NT2/D1 (cell line): ENCODE results near the gene PCDHA10.
"Not testable (repeated sequence)": the region's sequence is repeated elsewhere in the genome, so short reads cannot be mapped to it uniquely, and the experiment has no call there.

Source experiments
- DNase-seq: peaks from one replicate; pipeline ENCODE4 v3.0.0-alpha.2; 2011; ENCODE audit warnings: low read depth, low spot score
- H3K27me3 ChIP-seq: 2 replicates; pipeline ENCODE4 v1.6.0; 2011; ENCODE audit warnings: mild to moderate bottlenecking; ENCODE audit not compliant: insufficient read length, insufficient read depth
- H3K36me3 ChIP-seq: 2 replicates; pipeline ENCODE4 v1.6.1; 2011; ENCODE audit warnings: mild to moderate bottlenecking, low read length, mixed read lengths; ENCODE audit not compliant: insufficient read depth, insufficient read length
- H3K4me1 ChIP-seq: 2 replicates; pipeline ENCODE4 v1.5.1; 2011; ENCODE audit not compliant: insufficient read depth, insufficient read length
- H3K4me3 ChIP-seq: 2 replicates; pipeline ENCODE4 v1.5.1; 2011; ENCODE audit warnings: low read depth; ENCODE audit not compliant: insufficient read length
- H3K9ac ChIP-seq: 2 replicates; pipeline ENCODE4 v1.6.0; 2011; ENCODE audit warnings: low read depth; ENCODE audit not compliant: insufficient read length
- H3K9me3 ChIP-seq: 2 replicates; pipeline ENCODE4 v1.5.1; 2011; ENCODE audit warnings: mild to moderate bottlenecking, low read length; ENCODE audit not compliant: insufficient read depth
- SUZ12 ChIP-seq: IDR thresholded peaks from 2 replicates; pipeline ENCODE4 v1.6.1; 2011; ENCODE audit not compliant: insufficient read length, insufficient read depth; ENCODE audit errors: extremely low read depth
- YY1 ChIP-seq: IDR thresholded peaks from 2 replicates; pipeline ENCODE4 v1.6.1; 2011; ENCODE audit not compliant: insufficient read length, insufficient read depth
- ZNF274 ChIP-seq: IDR thresholded peaks from 2 replicates; pipeline ENCODE4 v1.6.1; 2011; ENCODE audit warnings: mild to moderate bottlenecking, low read depth, low read length

PCDHA10 gene

DNA sequence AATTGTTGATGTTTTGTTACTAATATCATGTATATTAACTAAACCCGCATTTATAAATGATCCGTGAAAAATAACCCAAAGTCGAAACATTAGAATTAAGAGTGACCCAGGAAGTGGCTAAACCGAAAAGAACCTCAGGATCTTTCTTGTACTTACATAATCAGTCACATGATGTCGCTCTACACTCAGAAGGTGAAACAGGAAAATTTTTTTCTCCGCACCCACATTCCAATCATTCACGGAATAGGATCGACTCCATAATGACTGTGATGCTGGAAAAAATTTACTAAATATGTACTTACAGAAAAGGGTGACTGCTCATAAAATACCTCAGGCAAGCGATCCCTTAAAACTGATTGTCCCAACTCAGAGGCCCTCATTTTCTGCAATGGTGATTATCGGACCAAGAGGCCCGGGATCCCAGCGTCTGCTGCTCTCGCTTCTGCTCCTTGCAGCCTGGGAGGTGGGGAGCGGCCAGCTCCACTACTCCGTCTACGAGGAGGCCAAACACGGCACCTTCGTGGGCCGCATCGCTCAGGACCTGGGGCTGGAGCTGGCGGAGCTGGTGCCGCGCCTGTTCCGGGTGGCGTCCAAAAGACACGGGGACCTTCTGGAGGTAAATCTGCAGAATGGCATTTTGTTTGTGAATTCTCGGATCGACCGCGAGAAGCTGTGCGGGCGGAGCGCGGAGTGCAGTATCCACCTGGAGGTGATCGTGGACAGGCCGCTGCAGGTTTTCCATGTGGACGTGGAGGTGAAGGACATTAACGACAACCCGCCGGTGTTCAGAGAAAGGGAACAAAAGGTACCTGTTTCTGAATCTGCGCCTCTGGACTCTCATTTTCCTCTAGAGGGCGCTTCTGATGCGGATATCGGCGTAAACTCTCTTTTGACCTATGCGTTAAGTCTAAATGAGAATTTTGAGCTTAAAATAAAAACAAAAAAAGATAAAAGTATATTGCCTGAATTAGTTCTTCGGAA, 19.7 kb downstream of the PCDHA10 start, which contains the start of gene PCDHA12:
TSS of gene PCDHA12 (plus strand) at position 224 of the 981 bp plus-strand sequence. CDS start at position 389, 165 bp downstream.
- Histone ChIP-seq H3K27me3 (no peaks in the 10 kb centered on the region), H3K9me3 (peaks cover 12% of the 10 kb centered on the region; the same call in 1 of the 2 replicates), H3K4me3 (peak within 1 kb of the TSS; percentile 42), H3K36me3 (peaks cover 15% of the 10 kb centered on the region), H3K9ac (peak within 1 kb of the TSS; percentile 10), H3K4me1 (no peaks in the 10 kb centered on the region)
- TF ChIP-seq ZNF274 (no peak), YY1 (no peak), SUZ12 (no peak)
- no peak for DNase-seq

DNA sequence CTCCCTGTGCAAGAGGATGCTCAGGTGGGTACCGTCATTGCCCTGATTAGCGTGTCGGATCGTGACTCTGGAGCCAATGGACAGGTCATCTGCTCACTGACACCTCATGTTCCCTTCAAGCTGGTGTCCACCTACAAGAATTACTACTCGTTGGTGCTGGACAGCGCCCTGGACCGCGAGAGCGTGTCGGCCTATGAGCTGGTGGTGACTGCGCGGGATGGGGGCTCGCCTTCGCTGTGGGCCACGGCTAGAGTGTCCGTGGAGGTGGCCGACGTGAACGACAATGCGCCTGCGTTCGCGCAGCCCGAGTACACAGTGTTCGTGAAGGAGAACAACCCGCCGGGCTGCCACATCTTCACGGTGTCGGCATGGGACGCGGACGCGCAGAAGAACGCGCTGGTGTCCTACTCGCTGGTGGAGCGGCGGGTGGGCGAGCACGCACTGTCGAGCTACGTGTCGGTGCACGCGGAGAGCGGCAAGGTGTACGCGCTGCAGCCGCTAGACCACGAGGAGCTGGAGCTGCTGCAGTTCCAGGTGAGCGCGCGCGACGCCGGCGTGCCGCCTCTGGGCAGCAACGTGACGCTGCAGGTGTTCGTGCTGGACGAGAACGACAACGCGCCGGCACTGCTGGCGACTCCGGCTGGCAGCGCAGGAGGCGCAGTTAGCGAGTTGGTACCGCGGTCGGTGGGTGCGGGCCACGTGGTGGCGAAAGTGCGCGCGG, 21.0 kb downstream of the PCDHA10 start:
- not testable (repeated sequence) for H3K9ac ChIP-seq, H3K36me3 ChIP-seq, H3K9me3 ChIP-seq, DNase-seq, H3K4me3 ChIP-seq, H3K4me1 ChIP-seq, H3K27me3 ChIP-seq

DNA sequence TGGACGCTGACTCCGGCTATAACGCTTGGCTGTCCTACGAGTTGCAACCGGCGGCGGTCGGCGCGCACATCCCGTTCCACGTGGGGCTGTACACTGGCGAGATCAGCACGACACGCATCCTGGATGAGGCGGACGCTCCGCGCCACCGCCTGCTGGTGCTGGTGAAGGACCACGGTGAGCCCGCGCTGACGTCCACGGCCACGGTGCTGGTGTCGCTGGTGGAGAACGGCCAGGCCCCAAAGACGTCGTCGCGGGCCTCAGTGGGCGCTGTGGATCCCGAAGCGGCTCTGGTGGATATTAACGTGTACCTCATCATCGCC, 21.5 kb downstream of the PCDHA10 start:
- Histone ChIP-seq H3K36me3 (peaks cover 10% of the 10 kb centered on the region), H3K27me3 (no peaks in the 10 kb centered on the region)

DNA sequence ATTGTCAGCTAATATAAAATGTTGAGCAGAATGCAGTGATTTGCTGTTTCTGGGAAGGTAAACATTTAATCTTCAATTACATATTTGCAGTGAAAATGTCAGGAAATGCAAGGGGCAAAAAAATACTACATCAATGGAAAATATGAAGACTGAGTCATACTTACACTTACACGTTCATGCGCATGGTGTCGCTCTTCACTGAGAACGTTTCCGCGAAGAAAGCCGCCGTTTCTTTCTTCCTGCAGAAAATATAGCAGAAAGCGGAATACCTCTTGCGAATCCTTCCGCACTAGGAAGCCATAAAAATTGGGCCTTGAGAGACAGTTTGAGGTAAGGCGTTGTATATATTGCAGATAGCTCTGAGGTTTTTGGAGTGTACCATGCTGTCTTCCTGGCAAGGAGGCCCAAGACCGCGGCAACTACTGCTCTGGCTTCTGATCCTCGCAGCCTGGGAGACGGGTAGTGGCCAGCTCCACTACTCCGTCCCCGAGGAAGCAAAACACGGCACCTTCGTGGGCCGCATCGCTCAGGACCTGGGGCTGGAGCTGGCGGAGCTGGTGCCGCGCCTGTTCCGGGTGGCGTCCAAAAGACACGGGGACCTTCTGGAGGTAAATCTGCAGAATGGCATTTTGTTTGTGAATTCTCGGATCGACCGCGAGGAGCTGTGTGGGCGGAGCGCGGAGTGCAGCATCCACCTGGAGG, 26.3 kb downstream of the PCDHA10 start, which contains the start of gene PCDHA13:
TSS of gene PCDHA13 (plus strand) at position 236 of the 702 bp plus-strand sequence. CDS start at position 381, 145 bp downstream.
- H3K36me3 ChIP-seq = peaks cover 10% of the 10 kb centered on the region
- DNase-seq = no peak
- H3K27me3 ChIP-seq = no peaks in the 10 kb centered on the region
- H3K4me3 ChIP-seq = peak within 1 kb of the TSS; percentile 40
- no peak within 1 kb of the TSS for H3K9ac ChIP-seq
- H3K9me3 ChIP-seq = peaks cover 9% of the 10 kb centered on the region; the same call in 1 of the 2 replicates
- TF ChIP-seq YY1 (no peak), SUZ12 (no peak), ZNF274 (no peak)
- no peaks in the 10 kb centered on the region for H3K4me1 ChIP-seq

More for the DNA sequence above, 21.5 kb downstream of the PCDHA10 start:
- TF ChIP-seq SUZ12 = no peak
- TF ChIP-seq YY1 = no peak
- no peak for TF ChIP-seq ZNF274
- Histone ChIP-seq H3K4me1 (no peaks in the 10 kb centered on the region), H3K9ac (no peak overlapping the region), H3K4me3 (no peak overlapping the region), H3K9me3 (peaks cover 4% of the 10 kb centered on the region; the same call in 1 of the 2 replicates)
- DNase-seq = no peak

DNA sequence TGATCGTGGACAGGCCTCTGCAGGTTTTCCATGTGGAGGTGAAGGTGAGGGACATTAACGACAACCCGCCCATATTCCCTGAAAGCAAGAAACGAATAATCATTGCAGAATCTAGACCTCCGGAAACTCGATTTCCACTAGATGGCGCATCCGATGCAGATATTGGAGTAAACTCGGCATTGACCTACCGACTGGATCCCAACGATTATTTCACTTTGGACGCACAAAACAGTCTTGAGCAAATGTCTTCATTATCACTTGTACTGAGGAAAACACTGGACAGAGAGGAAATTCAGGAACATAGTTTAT, 26.8 kb downstream of the PCDHA10 start:
- Histone ChIP-seq H3K36me3 (peaks cover 5% of the 10 kb centered on the region), H3K27me3 (no peaks in the 10 kb centered on the region), H3K9ac (no peak overlapping the region), H3K4me1 (no peaks in the 10 kb centered on the region), H3K9me3 (peaks cover 9% of the 10 kb centered on the region; the same call in 1 of the 2 replicates), H3K4me3 (peak overlapping the region; percentile 40)
- DNase-seq = no peak
- no peak for TF ChIP-seq SUZ12
- no peak for TF ChIP-seq YY1
- no peak for TF ChIP-seq ZNF274

DNA sequence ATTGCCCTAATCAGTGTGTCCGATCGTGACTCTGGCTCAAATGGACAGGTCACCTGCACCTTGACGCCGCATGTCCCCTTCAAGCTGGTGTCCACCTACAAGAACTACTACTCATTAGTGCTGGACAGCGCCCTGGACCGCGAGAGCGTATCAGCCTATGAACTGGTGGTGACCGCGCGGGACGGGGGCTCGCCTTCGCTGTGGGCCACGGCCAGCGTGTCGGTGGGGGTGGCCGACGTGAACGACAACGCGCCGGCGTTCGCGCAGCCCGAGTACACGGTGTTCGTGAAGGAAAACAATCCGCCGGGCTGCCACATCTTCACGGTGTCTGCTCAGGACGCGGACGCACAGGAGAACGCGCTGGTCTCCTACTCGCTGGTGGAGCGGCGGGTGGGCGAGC, 27.7 kb downstream of the PCDHA10 start:
- no peak overlapping the region for H3K9ac ChIP-seq
- peaks cover 9% of the 10 kb centered on the region; the same call in 1 of the 2 replicates for H3K9me3 ChIP-seq
- peaks cover 4% of the 10 kb centered on the region for H3K36me3 ChIP-seq
- H3K4me1 ChIP-seq = no peaks in the 10 kb centered on the region
- TF ChIP-seq YY1 = no peak
- TF ChIP-seq SUZ12 = no peak
- TF ChIP-seq ZNF274 = no peak
- H3K27me3 ChIP-seq = no peaks in the 10 kb centered on the region
- DNase-seq = no peak
- no peak overlapping the region for H3K4me3 ChIP-seq
